GM23338 (cell line): Measurements from ENCODE around the gene DRC7. TPM values are rescaled to one million over a fixed set of nuclear protein-coding genes. Genes with fewer than 3 reads are reported as not detected.

Experiments used
- ATAC-seq: fragments of 200-7000 bp; cut with Tn5 transposase; 3 replicates; pipeline ENCODE4 v1.9.1; 2020
- DNase-seq: peaks from one replicate; pipeline ENCODE4 v3.0.0-alpha.2; 2015; ENCODE audit warnings: low spot score
- H2AFZ ChIP-seq: fragments of 200-600 bp; sonication (generic); 2 replicates; pipeline ENCODE4 v1.8.0; 2016; ENCODE audit warnings: antibody characterized with exemption, mild to moderate bottlenecking, moderate library complexity
- H3F3A ChIP-seq: fragments of 200-600 bp; sonication (generic); replicated peaks from 2 replicates; pipeline ENCODE4 v1.8.0; 2017; ENCODE audit warnings: antibody characterized with exemption, mixed run types, low read depth
- H3K27ac ChIP-seq: fragments of 200-600 bp; sonication (generic); 2 replicates; pipeline ENCODE4 v1.6.1; 2016; ENCODE audit warnings: low read depth
- H3K27me3 ChIP-seq: fragments of 200-600 bp; sonication (generic); 2 replicates; pipeline ENCODE4 v1.8.0; 2016; ENCODE audit warnings: mild to moderate bottlenecking, mixed run types, moderate library complexity; ENCODE audit not compliant: insufficient read depth
- H3K36me3 ChIP-seq: fragments of 200-600 bp; sonication (generic); 2 replicates; pipeline ENCODE4 v1.8.0; 2016; ENCODE audit warnings: mild to moderate bottlenecking; ENCODE audit not compliant: insufficient read depth
- H3K4me1 ChIP-seq: fragments of 200-600 bp; sonication (generic); 2 replicates; pipeline ENCODE4 v1.8.0; 2016; ENCODE audit warnings: mild to moderate bottlenecking, moderate library complexity; ENCODE audit not compliant: insufficient read depth
- H3K4me2 ChIP-seq: fragments of 200-600 bp; sonication (generic); 2 replicates; pipeline ENCODE4 v1.7.1; 2017; ENCODE audit warnings: mixed run types
- H3K4me3 ChIP-seq: fragments of 200-600 bp; sonication (generic); 2 replicates; pipeline ENCODE4 v1.6.1; 2016; ENCODE audit warnings: mixed run types
- H3K79me2 ChIP-seq: fragments of 200-600 bp; sonication (generic); replicated peaks from 2 replicates; pipeline ENCODE4 v1.8.0; 2017; ENCODE audit warnings: mild to moderate bottlenecking; ENCODE audit not compliant: insufficient read depth
- H3K9me2 ChIP-seq: fragments of 200-600 bp; sonication (generic); 2 replicates; pipeline ENCODE4 v1.8.0; 2017; ENCODE audit not compliant: insufficient read depth
- H4K20me1 ChIP-seq: fragments of 200-600 bp; sonication (generic); replicated peaks from 2 replicates; pipeline ENCODE4 v1.8.0; 2017; ENCODE audit warnings: mild to moderate bottlenecking; ENCODE audit not compliant: insufficient read depth
- H3K27ac Mint-ChIP-seq: 2 replicates; pipeline ENCODE4 v1.8.0; 2020; ENCODE audit warnings: inconsistent platforms, mild to moderate bottlenecking, moderate library complexity, mixed read lengths
- H3K27me3 Mint-ChIP-seq: 3 replicates; pipeline ENCODE4 v1.8.0; 2022; ENCODE audit warnings: low read depth, mild to moderate bottlenecking, moderate library complexity, mixed read lengths, inconsistent platforms; ENCODE audit not compliant: insufficient read depth, poor library complexity
- H3K36me3 Mint-ChIP-seq: 3 replicates; pipeline ENCODE4 v1.8.0; 2021; ENCODE audit warnings: low read depth, mild to moderate bottlenecking, inconsistent platforms, moderate library complexity, mixed read lengths
- H3K4me1 Mint-ChIP-seq: 3 replicates; pipeline ENCODE4 v1.8.0; 2020; ENCODE audit warnings: mild to moderate bottlenecking, inconsistent platforms, mixed read lengths
- H3K4me3 Mint-ChIP-seq: 3 replicates; pipeline ENCODE4 v1.8.0; 2021; ENCODE audit warnings: moderate library complexity, mild to moderate bottlenecking, inconsistent platforms, mixed read lengths
- H3K9me3 Mint-ChIP-seq: 3 replicates; pipeline ENCODE4 v1.8.0; 2020; ENCODE audit warnings: moderate library complexity, mild to moderate bottlenecking, inconsistent platforms, mixed read lengths
- CREB1 ChIP-seq: fragments of 250-450 bp; sonication (Bioruptor Pico); IDR thresholded peaks from 2 replicates; pipeline ENCODE4 v1.5.0; 2020; ENCODE audit warnings: low read depth, mild to moderate bottlenecking, moderate library complexity
- EZH2 ChIP-seq: fragments of 200-600 bp; sonication (generic); IDR thresholded peaks from one replicate; pipeline ENCODE4 v1.8.0; 2017; ENCODE audit warnings: antibody characterized with exemption, mild to moderate bottlenecking, low read depth; ENCODE audit not compliant: unreplicated experiment
- EZH2phosphoT487 ChIP-seq: fragments of 200-600 bp; sonication (generic); IDR thresholded peaks from one replicate; pipeline ENCODE4 v1.8.1; 2018; ENCODE audit warnings: antibody characterized with exemption; ENCODE audit not compliant: unreplicated experiment
- JUNB ChIP-seq: IDR thresholded peaks from one replicate; pipeline ENCODE4 v1.6.1; 2016; ENCODE audit warnings: antibody characterized with exemption; ENCODE audit not compliant: unreplicated experiment
- POLR2AphosphoS5 ChIP-seq: IDR thresholded peaks from 2 replicates; pipeline ENCODE4 v1.6.1; 2016; ENCODE audit warnings: antibody characterized with exemption, low read depth
- REST ChIP-seq: IDR thresholded peaks from one replicate; pipeline ENCODE4 v1.6.1; 2018; ENCODE audit warnings: antibody characterized with exemption; ENCODE audit not compliant: unreplicated experiment
- ZNF114 ChIP-seq: fragments of 250-450 bp; sonication (Bioruptor Pico); IDR thresholded peaks from 2 replicates; pipeline ENCODE4 v1.5.0; 2020; ENCODE audit warnings: mild to moderate bottlenecking, moderate library complexity
- polyA plus RNA-seq: library from polyadenylated mRNA; unstranded; fragments of >200 nt; fragmentation: Nextera tagmentation; extraction: Ambion mirVana; gene quantifications from 2 replicates; pipeline ENCODE4 v1.2.1, GENCODE V29; 2016
- total RNA-seq: library from RNA; depleted of rRNA; stranded (reverse); fragments of >200 nt; shearing (Covaris generic); gene quantifications from 2 replicates; pipeline ENCODE4 v1.2.3, GENCODE V29; 2014
- TF ChIP-seq, protein P1 (sequence below): IDR thresholded peaks from 2 replicates; pipeline ENCODE4 v1.6.1; 2016; ENCODE audit warnings: antibody characterized with exemption
- TF ChIP-seq, protein P2 (sequence below): fragments of 250-450 bp; sonication (Bioruptor Pico); IDR thresholded peaks from 2 replicates; pipeline ENCODE4 v1.5.0; 2020; ENCODE audit warnings: mild to moderate bottlenecking, moderate library complexity

The DRC7 gene
- total and polyA plus RNA-seq, 2 experiments from 2014 or later = not detected

DNA sequence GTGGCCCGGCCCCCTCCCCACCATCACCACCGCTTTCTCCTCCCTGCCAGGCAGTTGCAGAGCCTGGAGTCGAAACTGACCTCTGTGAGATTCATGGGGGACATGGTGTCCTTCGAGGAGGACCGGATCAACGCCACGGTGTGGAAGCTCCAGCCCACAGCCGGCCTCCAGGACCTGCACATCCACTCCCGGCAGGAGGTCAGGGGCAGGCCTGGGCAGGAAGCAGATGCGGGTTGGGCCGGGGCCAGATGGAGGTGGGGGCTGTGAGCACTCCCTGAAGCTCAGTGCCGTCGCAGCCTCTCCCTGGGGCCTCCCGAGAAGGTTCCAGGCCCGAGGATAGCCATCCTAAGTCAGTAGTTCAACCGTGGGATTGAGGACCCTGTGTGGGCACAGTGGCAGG lies 40.7 kb upstream of the DRC7 start:
- TF ChIP-seq REST (no peak), EZH2phosphoT487 (no peak), EZH2 (no peak), ZNF114 (CRISPR knock-in tag) (no peak)
- TF ChIP-seq, protein P1, sequence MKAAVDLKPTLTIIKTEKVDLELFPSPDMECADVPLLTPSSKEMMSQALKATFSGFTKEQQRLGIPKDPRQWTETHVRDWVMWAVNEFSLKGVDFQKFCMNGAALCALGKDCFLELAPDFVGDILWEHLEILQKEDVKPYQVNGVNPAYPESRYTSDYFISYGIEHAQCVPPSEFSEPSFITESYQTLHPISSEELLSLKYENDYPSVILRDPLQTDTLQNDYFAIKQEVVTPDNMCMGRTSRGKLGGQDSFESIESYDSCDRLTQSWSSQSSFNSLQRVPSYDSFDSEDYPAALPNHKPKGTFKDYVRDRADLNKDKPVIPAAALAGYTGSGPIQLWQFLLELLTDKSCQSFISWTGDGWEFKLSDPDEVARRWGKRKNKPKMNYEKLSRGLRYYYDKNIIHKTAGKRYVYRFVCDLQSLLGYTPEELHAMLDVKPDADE = no peak
- no peak overlapping the region for H3K27ac Mint-ChIP-seq
- no peak overlapping the region for H3K27ac ChIP-seq
- no peaks in the 10 kb centered on the region for H3F3A ChIP-seq
- no peaks in the 10 kb centered on the region for H3K36me3 ChIP-seq
- H3K27me3 ChIP-seq = no peaks in the 10 kb centered on the region
- ATAC-seq (no peak), DNase-seq (no peak)
- H3K4me2 ChIP-seq = no peak overlapping the region
- H3K79me2 ChIP-seq = no peaks in the 10 kb centered on the region
- H3K9me3 Mint-ChIP-seq = no peaks in the 10 kb centered on the region
- no peak overlapping the region for H2AFZ ChIP-seq
- H3K27me3 Mint-ChIP-seq = peaks cover 16% of the 10 kb centered on the region
- no peak overlapping the region for H3K4me3 ChIP-seq
- no peaks in the 10 kb centered on the region for H3K36me3 Mint-ChIP-seq
- no peak overlapping the region for H3K4me3 Mint-ChIP-seq
- H4K20me1 ChIP-seq = no peaks in the 10 kb centered on the region
- no peaks in the 10 kb centered on the region for H3K4me1 Mint-ChIP-seq
- H3K4me1 ChIP-seq = no peaks in the 10 kb centered on the region
- H3K9me2 ChIP-seq = no peaks in the 10 kb centered on the region

- Histone ChIP-seq H3K27me3 (no peaks in the 10 kb centered on the region), H3K36me3 (no peaks in the 10 kb centered on the region), H4K20me1 (no peaks in the 10 kb centered on the region), H3K9me2 (no peaks in the 10 kb centered on the region), H3K4me2 (no peak overlapping the region), H3K4me3 (no peak overlapping the region), H2AFZ (no peak overlapping the region), H3K27ac (no peak overlapping the region), H3K4me1 (no peaks in the 10 kb centered on the region), H3F3A (no peaks in the 10 kb centered on the region), H3K79me2 (no peaks in the 10 kb centered on the region)
- H3K36me3 Mint-ChIP-seq = no peaks in the 10 kb centered on the region
- H3K4me3 Mint-ChIP-seq = no peak overlapping the region
- peaks cover 7% of the 10 kb centered on the region for H3K27me3 Mint-ChIP-seq
- ATAC-seq = no peak
- no peaks in the 10 kb centered on the region for H3K4me1 Mint-ChIP-seq
- H3K9me3 Mint-ChIP-seq = no peaks in the 10 kb centered on the region
- DNase-seq = no peak
- no peak overlapping the region for H3K27ac Mint-ChIP-seq
- TF ChIP-seq JUNB = no peak
- TF ChIP-seq POLR2AphosphoS5 = no peak
- TF ChIP-seq, protein P2, sequence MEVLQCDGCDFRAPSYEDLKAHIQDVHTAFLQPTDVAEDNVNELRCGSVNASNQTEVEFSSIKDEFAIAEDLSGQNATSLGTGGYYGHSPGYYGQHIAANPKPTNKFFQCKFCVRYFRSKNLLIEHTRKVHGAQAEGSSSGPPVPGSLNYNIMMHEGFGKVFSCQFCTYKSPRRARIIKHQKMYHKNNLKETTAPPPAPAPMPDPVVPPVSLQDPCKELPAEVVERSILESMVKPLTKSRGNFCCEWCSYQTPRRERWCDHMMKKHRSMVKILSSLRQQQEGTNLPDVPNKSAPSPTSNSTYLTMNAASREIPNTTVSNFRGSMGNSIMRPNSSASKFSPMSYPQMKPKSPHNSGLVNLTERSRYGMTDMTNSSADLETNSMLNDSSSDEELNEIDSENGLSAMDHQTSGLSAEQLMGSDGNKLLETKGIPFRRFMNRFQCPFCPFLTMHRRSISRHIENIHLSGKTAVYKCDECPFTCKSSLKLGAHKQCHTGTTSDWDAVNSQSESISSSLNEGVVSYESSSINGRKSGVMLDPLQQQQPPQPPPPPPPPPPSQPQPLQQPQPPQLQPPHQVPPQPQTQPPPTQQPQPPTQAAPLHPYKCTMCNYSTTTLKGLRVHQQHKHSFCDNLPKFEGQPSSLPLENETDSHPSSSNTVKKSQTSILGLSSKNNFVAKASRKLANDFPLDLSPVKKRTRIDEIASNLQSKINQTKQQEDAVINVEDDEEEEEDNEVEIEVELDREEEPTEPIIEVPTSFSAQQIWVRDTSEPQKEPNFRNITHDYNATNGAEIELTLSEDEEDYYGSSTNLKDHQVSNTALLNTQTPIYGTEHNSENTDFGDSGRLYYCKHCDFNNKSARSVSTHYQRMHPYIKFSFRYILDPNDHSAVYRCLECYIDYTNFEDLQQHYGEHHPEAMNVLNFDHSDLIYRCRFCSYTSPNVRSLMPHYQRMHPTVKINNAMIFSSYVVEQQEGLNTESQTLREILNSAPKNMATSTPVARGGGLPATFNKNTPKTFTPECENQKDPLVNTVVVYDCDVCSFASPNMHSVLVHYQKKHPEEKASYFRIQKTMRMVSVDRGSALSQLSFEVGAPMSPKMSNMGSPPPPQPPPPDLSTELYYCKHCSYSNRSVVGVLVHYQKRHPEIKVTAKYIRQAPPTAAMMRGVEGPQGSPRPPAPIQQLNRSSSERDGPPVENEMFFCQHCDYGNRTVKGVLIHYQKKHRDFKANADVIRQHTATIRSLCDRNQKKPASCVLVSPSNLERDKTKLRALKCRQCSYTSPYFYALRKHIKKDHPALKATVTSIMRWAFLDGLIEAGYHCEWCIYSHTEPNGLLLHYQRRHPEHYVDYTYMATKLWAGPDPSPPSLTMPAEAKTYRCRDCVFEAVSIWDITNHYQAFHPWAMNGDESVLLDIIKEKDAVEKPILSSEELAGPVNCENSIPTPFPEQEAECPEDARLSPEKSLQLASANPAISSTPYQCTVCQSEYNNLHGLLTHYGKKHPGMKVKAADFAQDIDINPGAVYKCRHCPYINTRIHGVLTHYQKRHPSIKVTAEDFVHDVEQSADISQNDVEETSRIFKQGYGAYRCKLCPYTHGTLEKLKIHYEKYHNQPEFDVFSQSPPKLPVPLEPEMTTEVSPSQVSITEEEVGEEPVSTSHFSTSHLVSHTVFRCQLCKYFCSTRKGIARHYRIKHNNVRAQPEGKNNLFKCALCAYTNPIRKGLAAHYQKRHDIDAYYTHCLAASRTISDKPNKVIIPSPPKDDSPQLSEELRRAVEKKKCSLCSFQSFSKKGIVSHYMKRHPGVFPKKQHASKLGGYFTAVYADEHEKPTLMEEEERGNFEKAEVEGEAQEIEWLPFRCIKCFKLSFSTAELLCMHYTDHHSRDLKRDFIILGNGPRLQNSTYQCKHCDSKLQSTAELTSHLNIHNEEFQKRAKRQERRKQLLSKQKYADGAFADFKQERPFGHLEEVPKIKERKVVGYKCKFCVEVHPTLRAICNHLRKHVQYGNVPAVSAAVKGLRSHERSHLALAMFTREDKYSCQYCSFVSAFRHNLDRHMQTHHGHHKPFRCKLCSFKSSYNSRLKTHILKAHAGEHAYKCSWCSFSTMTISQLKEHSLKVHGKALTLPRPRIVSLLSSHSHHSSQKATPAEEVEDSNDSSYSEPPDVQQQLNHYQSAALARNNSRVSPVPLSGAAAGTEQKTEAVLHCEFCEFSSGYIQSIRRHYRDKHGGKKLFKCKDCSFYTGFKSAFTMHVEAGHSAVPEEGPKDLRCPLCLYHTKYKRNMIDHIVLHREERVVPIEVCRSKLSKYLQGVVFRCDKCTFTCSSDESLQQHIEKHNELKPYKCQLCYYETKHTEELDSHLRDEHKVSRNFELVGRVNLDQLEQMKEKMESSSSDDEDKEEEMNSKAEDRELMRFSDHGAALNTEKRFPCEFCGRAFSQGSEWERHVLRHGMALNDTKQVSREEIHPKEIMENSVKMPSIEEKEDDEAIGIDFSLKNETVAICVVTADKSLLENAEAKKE (CRISPR knock-in tag) = no peak
- TF ChIP-seq ZNF114 (CRISPR knock-in tag) = no peak
- TF ChIP-seq CREB1 = no peak
- no peak for TF ChIP-seq EZH2
Observed at GRCh38 chr16:57656342-57656955, 38.2 kb upstream of the DRC7 start.
